Measurements from ENCODE around the gene FGF12. TPM values are rescaled to one million over a fixed set of nuclear protein-coding genes. Genes with fewer than 3 reads are reported as not detected.
"Not testable (repeated sequence)": the region's sequence is repeated elsewhere in the genome, so short reads cannot be mapped to it uniquely, and the experiment has no call there.

Gene FGF12
- total RNA-seq, 4 donors from 2014 or later = 0.46 to 1.2 (median 0.72) TPM

DNA sequence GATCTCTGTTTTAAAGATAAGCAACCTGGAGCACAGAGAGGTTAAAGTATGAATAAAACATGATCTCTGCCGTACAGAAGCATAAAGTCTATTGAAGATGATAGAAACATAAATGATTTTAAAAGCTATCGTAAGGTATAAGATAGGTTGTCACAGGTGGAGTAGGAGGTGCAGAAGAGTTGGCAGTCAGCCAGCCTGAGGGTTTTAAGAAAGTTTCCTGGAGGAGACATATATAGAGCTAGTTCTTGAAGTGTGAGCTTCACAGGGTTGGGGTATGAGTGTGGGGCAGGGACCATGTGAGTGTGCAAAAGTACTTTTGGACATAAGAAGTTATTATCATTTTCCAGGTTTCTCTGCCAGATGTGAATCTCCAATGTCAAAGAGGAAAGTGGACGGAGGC, 3.9 kb upstream of the FGF12 start:
- no peaks in the 10 kb centered on the region for H3K36me3 ChIP-seq
- DNase-seq = no peak
- intact Hi-C loops (cut with DNase I; ENCODE audit: low total_unique reads) = no loop called here
- ATAC-seq = no peak
- H3K4me3 ChIP-seq = no peak overlapping the region
- in situ Hi-C loops (cut with MboI; ENCODE audit: low sequenced_read_pairs in 4 of 4) = no loop called here
- H3K27ac ChIP-seq = no peak overlapping the region
- H3K9me3 ChIP-seq = no peaks in the 10 kb centered on the region
- H3K27me3 ChIP-seq = peaks cover 0 to 6% (median 2%) of the 10 kb centered on the region in 3 donors
- H3K4me1 ChIP-seq = peaks cover 0 to 10% of the 10 kb centered on the region in 2 donors
- TF ChIP-seq POLR2A (IDR thresholded peaks at IDR 0.05) = no peak
- TF ChIP-seq, protein P1, sequence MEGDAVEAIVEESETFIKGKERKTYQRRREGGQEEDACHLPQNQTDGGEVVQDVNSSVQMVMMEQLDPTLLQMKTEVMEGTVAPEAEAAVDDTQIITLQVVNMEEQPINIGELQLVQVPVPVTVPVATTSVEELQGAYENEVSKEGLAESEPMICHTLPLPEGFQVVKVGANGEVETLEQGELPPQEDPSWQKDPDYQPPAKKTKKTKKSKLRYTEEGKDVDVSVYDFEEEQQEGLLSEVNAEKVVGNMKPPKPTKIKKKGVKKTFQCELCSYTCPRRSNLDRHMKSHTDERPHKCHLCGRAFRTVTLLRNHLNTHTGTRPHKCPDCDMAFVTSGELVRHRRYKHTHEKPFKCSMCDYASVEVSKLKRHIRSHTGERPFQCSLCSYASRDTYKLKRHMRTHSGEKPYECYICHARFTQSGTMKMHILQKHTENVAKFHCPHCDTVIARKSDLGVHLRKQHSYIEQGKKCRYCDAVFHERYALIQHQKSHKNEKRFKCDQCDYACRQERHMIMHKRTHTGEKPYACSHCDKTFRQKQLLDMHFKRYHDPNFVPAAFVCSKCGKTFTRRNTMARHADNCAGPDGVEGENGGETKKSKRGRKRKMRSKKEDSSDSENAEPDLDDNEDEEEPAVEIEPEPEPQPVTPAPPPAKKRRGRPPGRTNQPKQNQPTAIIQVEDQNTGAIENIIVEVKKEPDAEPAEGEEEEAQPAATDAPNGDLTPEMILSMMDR (IDR thresholded peaks at IDR 0.05 in 4 of 5, conservative IDR thresholded peaks at IDR 0.05 in 1 of 5) = no peak

DNA sequence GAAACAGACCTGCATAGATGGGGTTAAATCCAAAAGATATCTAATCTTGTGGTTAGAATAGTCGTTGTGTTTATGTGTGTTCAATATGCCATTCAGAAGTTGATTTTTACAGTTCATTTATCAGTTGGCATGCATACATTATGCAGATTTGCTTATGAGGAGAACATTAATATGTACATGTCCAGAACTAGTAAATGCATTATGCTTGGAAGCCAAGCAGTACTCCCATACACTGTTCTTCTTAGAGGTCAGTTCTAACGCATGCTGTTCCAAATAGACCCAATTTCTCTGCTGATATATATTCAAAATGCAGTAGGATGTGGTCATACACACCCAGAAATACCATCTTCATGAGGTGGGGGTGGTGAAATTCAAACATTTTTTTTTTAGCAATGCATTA, 956 bp downstream of the FGF12 start:
- Histone ChIP-seq H3K27ac (no peak overlapping the region), H3K4me3 (no peak overlapping the region), H3K4me1 (peaks cover 0 to 10% of the 10 kb centered on the region in 2 donors), H3K36me3 (no peaks in the 10 kb centered on the region), H3K9me3 (no peaks in the 10 kb centered on the region), H3K27me3 (peaks cover 3 to 6% (median 4%) of the 10 kb centered on the region in 3 donors)
- in situ Hi-C loops (cut with MboI; ENCODE audit: low sequenced_read_pairs in 4 of 4) = no loop called here
- intact Hi-C loops (cut with DNase I; ENCODE audit: low total_unique reads) = no loop called here
- no peak for ATAC-seq
- no peak for TF ChIP-seq POLR2A (IDR thresholded peaks at IDR 0.05)
- TF ChIP-seq, protein P1 (IDR thresholded peaks at IDR 0.05 in 4 of 5, conservative IDR thresholded peaks at IDR 0.05 in 1 of 5) = no peak
- no peak for DNase-seq

DNA sequence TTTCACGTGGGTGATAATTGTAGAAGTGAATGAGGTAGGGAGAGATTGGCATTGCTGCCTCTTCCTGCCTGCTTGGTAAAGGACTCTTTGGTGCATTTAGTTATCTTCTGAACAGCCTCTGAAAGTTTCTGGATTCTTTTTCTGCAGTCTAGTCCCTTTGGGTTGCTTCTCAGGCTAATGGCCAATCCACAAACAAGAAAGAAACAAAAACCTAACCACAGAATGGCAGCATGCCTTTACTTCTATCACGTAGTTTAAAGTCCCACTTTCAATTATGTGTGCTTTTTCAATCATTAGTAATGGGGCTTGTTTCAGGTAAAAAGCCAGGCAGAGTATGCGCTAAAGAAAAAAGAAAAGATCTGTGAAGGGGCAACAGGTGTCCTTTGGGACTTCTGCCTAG, 7.4 kb downstream of the FGF12 start:
- ATAC-seq (no peak), DNase-seq (no peak)
- Histone ChIP-seq H3K4me3 (no peak overlapping the region), H3K27me3 (peaks cover 0 to 3% (median 2%) of the 10 kb centered on the region in 3 donors), H3K36me3 (no peaks in the 10 kb centered on the region), H3K27ac (no peak overlapping the region), H3K9me3 (no peaks in the 10 kb centered on the region), H3K4me1 (no peaks in the 10 kb centered on the region)
- intact Hi-C loops (cut with DNase I; ENCODE audit: low total_unique reads) (no loop called here), in situ Hi-C loops (cut with MboI; ENCODE audit: low sequenced_read_pairs in 4 of 4) (no loop called here)
- no peak for TF ChIP-seq POLR2A (IDR thresholded peaks at IDR 0.05)
- TF ChIP-seq, protein P1 (IDR thresholded peaks at IDR 0.05 in 4 of 5, conservative IDR thresholded peaks at IDR 0.05 in 1 of 5) = no peak

DNA sequence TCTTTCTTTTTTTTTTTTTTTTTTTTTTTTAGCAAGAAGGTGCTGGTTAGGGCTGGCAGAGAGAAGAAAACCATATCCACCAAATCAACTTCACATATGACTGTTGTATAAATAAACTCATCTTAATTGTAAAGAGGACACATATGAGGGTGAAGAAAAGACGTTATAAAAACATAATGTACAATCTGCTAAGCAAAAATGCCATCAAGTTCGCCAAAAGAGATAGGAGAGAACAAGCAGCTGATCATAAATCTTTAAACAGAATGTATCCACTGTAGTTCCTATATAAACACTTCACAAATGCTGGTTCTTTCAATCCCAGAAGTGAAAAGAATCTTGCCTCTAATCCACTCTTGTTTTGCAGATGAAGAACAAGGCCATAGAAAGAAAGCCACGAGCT, 9.2 kb downstream of the FGF12 start:
- no peaks in the 10 kb centered on the region for H3K9me3 ChIP-seq
- no peak for TF ChIP-seq POLR2A (IDR thresholded peaks at IDR 0.05)
- TF ChIP-seq, protein P1 (IDR thresholded peaks at IDR 0.05 in 4 of 5, conservative IDR thresholded peaks at IDR 0.05 in 1 of 5) = no peak
- H3K4me1 ChIP-seq = no peaks in the 10 kb centered on the region
- no peak overlapping the region for H3K4me3 ChIP-seq
- DNase-seq (no peak), ATAC-seq (no peak)
- H3K36me3 ChIP-seq = no peaks in the 10 kb centered on the region
- H3K27ac ChIP-seq = no peak overlapping the region
- intact Hi-C loops (cut with DNase I; ENCODE audit: low total_unique reads) (no loop called here), in situ Hi-C loops (cut with MboI; ENCODE audit: low sequenced_read_pairs in 4 of 4) (no loop called here)
- H3K27me3 ChIP-seq = peaks cover 0 to 2% (median 0%) of the 10 kb centered on the region in 3 donors

DNA sequence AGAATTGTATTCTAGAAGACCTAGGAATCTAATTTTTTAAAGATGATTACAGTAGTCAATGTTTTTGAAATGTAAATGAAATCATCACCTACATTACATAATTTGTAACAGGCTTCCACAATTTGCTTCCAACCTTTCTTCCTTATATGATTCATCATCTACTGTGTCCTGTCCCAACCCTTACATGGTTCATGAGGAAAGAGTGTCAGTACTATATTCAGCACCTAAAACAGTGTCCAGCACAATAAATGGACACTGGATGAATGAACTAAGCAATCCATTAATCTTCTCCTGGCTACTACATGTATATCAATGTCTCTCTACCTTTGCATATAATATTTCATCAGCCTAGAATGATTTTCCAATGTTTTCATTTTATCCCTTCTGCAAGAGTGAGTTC, 12.2 kb downstream of the FGF12 start:
- intact Hi-C loops (cut with DNase I; ENCODE audit: low total_unique reads) = no loop called here
- DNase-seq (no peak), ATAC-seq (no peak)
- Histone ChIP-seq H3K36me3 (no peaks in the 10 kb centered on the region), H3K27ac (no peak overlapping the region), H3K27me3 (no peaks in the 10 kb centered on the region), H3K4me1 (no peaks in the 10 kb centered on the region), H3K4me3 (no peak overlapping the region), H3K9me3 (no peaks in the 10 kb centered on the region)
- TF ChIP-seq, protein P1 (IDR thresholded peaks at IDR 0.05 in 4 of 5, conservative IDR thresholded peaks at IDR 0.05 in 1 of 5) = no peak
- no peak for TF ChIP-seq POLR2A (IDR thresholded peaks at IDR 0.05)
- in situ Hi-C loops (cut with MboI; ENCODE audit: low sequenced_read_pairs in 4 of 4) = no loop called here

DNA sequence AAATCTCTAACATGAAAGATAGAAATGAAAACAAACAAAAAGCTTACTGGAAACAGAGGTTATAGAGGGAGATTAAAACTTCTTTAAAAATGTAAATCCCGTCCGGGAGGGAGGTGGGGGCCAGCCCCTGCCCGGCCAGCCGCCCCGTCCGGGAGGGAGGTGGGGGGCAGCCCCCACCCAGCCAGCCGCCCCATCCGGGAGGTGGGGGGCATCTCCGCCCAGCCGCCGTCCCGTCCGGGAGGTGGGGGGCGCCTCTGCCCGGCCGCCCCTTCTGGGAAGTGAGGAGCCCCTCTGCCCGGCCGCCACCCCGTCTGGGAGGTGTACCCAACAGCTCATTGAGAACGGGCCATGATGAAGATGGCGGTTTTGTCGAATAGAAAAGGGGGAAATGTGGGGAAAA, 16.2 kb downstream of the FGF12 start:
- H3K4me1 ChIP-seq; DNase-seq; ATAC-seq; in situ Hi-C loops (cut with MboI; ENCODE audit: low sequenced_read_pairs in 4 of 4); H3K27ac ChIP-seq; H3K9me3 ChIP-seq; H3K36me3 ChIP-seq; H3K4me3 ChIP-seq; H3K27me3 ChIP-seq; intact Hi-C loops (cut with DNase I; ENCODE audit: low total_unique reads): not testable (repeated sequence)
